ENCODE data around the gene ITGA11. TPM values are rescaled to one million over a fixed set of nuclear protein-coding genes. Genes with fewer than 3 reads are reported as not detected.
A peak's percentile ranks its signal among the peaks of the same experiment; 100 is the strongest.

Gene ITGA11
- total and polyA plus RNA-seq, 2 of the 13 experiments (the other 11 are each of a cell fraction or from before 2014, with no cell fraction given): not detected

GRCh38 chr15:68354923-68355322, 77.0 kb downstream of the ITGA11 start:
- ATAC-seq (no peak), DNase-seq (ENCODE audit: low spot score) (peak; percentile 11), FAIRE-seq (no peak)
- ChIA-PET POLR2A (no interaction called here), CTCF (ENCODE audit: low intra/inter-chr PET ratio, low total read pairs) (no interaction called here)
- Histone ChIP-seq H3K27ac (ENCODE audit: extremely low read length, insufficient read depth, low read length) (no peak overlapping the region), H3K9ac (ENCODE audit: insufficient read depth, low read depth, low read length) (no peak overlapping the region), H3K36me3 (replicated peaks in 1 of 2; ENCODE audit: control insufficient read depth in 1 of 2, insufficient read depth in 2 of 2, low read length in 2 of 2) (no peaks in the 10 kb centered on the region), H3K4me3 (replicated peaks in 1 of 3; ENCODE audit: insufficient read depth in 1 of 3, low read depth in 2 of 3, low read length in 3 of 3) (no peak overlapping the region), H3K4me1 (ENCODE audit: insufficient read depth, low read length) (no peaks in the 10 kb centered on the region), H3K27me3 (ENCODE audit: control insufficient read depth in 1 of 2, insufficient read depth in 2 of 2, low read length in 2 of 2) (peaks cover 2 to 25% of the 10 kb centered on the region in 2 experiments; a peak in 4 of 5 replicates), H3K4me2 (ENCODE audit: low read depth, low read length) (no peak overlapping the region), H3K9me3 (ENCODE audit: low read length) (no peaks in the 10 kb centered on the region), H2AFZ (ENCODE audit: low read length) (no peak overlapping the region), H4K20me1 (ENCODE audit: insufficient read depth, low read length) (no peaks in the 10 kb centered on the region), H3K79me2 (ENCODE audit: insufficient read depth, low read length) (no peaks in the 10 kb centered on the region)
- intact Hi-C loops (cut with micrococcal nuclease; ENCODE audit: unreplicated experiment) (no loop called here), in situ Hi-C loops (cut with HindIII; ENCODE audit: extremely low pct_ligation_motif_present, low pct_unique_long_range_greater_than_20kb) (no loop called here)
- WGBS (ENCODE audit: low lambda C conversion rate): 5% methylated on average over 4 of the region's 4 CpGs
- no TSS peak for BruUV-seq (replicated peaks)
- TF ChIP-seq FOSL2 (CRISPR knock-in tag; IDR thresholded peaks at IDR 0.05) (peak; percentile 58), JUNB (CRISPR knock-in tag; IDR thresholded peaks at IDR 0.05; ENCODE audit: borderline replicate concordance) (no peak)

- no peak overlapping the region for H2AFZ ChIP-seq (ENCODE audit: low read length)
- no peak overlapping the region for H3K9ac ChIP-seq (ENCODE audit: insufficient read depth, low read depth, low read length)
- intact Hi-C loops (cut with micrococcal nuclease; ENCODE audit: unreplicated experiment): no loop called here
- in situ Hi-C loops (cut with HindIII; ENCODE audit: extremely low pct_ligation_motif_present, low pct_unique_long_range_greater_than_20kb): no loop called here
- WGBS (ENCODE audit: low lambda C conversion rate): 4% methylated on average over 2 of the region's 2 CpGs
- peaks cover 2 to 27% of the 10 kb centered on the region in 2 experiments; a peak in 4 of 5 replicates for H3K27me3 ChIP-seq (ENCODE audit: control insufficient read depth in 1 of 2, insufficient read depth in 2 of 2, low read length in 2 of 2)
- ATAC-seq (no peak), FAIRE-seq (no peak), DNase-seq (ENCODE audit: low spot score) (no peak)
- no peak overlapping the region for H3K4me2 ChIP-seq (ENCODE audit: low read depth, low read length)
- no peaks in the 10 kb centered on the region for H3K9me3 ChIP-seq (ENCODE audit: low read length)
- TF ChIP-seq TGIF2 (CRISPR knock-in tag; IDR thresholded peaks at IDR 0.05) (no peak), ZNF777 (CRISPR knock-in tag; IDR thresholded peaks at IDR 0.05) (no peak), ZNF749 (CRISPR knock-in tag; IDR thresholded peaks at IDR 0.05; ENCODE audit: borderline replicate concordance) (no peak), ZNF558 (CRISPR knock-in tag; IDR thresholded peaks at IDR 0.05; ENCODE audit: borderline replicate concordance) (no peak), GATAD2A (CRISPR knock-in tag; IDR thresholded peaks at IDR 0.05) (no peak), ZNF484 (CRISPR knock-in tag; IDR thresholded peaks at IDR 0.05; ENCODE audit: borderline replicate concordance, low read depth) (no peak)
- H4K20me1 ChIP-seq (ENCODE audit: insufficient read depth, low read length): no peaks in the 10 kb centered on the region
- POLR2A ChIA-PET: no interaction called here
- H3K4me3 ChIP-seq (replicated peaks in 1 of 3; ENCODE audit: insufficient read depth in 1 of 3, low read depth in 2 of 3, low read length in 3 of 3): no peak overlapping the region
- CTCF ChIA-PET (ENCODE audit: low intra/inter-chr PET ratio, low total read pairs): no interaction called here
- no peaks in the 10 kb centered on the region for H3K36me3 ChIP-seq (replicated peaks in 1 of 2; ENCODE audit: control insufficient read depth in 1 of 2, insufficient read depth in 2 of 2, low read length in 2 of 2)
- no peak overlapping the region for H3K27ac ChIP-seq (ENCODE audit: extremely low read length, insufficient read depth, low read length)
- no peaks in the 10 kb centered on the region for H3K4me1 ChIP-seq (ENCODE audit: insufficient read depth, low read length)
- H3K79me2 ChIP-seq (ENCODE audit: insufficient read depth, low read length): no peaks in the 10 kb centered on the region
- BruUV-seq (replicated peaks): no TSS peak
Observed at GRCh38 chr15:68354268-68354667, 77.7 kb downstream of the ITGA11 start.
